Uterus (tissue), 2 donors: ENCODE results near the gene NXN.

Source experiments
- POLR2A ChIP-seq, 2 donors: fragments of 450-650 bp; IDR thresholded peaks; one replicate each; pipeline ENCODE4 v1.6.1; 2016; ENCODE audit warnings: antibody characterized with exemption in 2 of 2, mild to moderate bottlenecking in 1 of 2, moderate library complexity in 1 of 2
- TF ChIP-seq, protein P1 (sequence below), 4 experiments: fragments of 200-600 bp in 2 of 4; fragments of 450-650 bp in 2 of 4; sonication (generic) in 2 of 4; IDR thresholded peaks; one replicate each; pipeline ENCODE4 v1.5.1; 2016 to 2019; ENCODE audit warnings: antibody characterized with exemption in 4 of 4, mild to moderate bottlenecking in 2 of 4, moderate library complexity in 1 of 4

DNA sequence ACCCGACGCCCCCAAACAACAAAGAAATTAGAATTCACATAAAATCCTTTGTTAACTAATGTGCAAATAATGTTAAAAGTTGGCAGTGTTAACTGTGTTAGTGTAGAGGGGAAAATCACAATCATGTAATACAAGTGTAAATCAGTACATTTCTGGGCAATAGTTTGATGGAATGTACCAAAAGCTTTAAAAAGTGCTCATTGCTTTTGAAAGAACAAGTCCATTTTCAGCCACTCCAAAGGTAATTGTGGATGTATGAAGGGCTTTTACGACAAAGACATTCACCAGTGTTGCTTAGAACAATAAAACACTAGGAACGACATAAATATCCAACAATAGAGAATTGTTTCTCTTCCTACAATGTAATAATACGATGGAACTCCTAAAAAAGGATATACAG lies 206.6 kb downstream of the NXN start:
- TF ChIP-seq POLR2A (IDR thresholded peaks at IDR 0.05) = no peak
- TF ChIP-seq, protein P1, sequence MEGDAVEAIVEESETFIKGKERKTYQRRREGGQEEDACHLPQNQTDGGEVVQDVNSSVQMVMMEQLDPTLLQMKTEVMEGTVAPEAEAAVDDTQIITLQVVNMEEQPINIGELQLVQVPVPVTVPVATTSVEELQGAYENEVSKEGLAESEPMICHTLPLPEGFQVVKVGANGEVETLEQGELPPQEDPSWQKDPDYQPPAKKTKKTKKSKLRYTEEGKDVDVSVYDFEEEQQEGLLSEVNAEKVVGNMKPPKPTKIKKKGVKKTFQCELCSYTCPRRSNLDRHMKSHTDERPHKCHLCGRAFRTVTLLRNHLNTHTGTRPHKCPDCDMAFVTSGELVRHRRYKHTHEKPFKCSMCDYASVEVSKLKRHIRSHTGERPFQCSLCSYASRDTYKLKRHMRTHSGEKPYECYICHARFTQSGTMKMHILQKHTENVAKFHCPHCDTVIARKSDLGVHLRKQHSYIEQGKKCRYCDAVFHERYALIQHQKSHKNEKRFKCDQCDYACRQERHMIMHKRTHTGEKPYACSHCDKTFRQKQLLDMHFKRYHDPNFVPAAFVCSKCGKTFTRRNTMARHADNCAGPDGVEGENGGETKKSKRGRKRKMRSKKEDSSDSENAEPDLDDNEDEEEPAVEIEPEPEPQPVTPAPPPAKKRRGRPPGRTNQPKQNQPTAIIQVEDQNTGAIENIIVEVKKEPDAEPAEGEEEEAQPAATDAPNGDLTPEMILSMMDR (IDR thresholded peaks at IDR 0.05) = no peak
